Measurements from ENCODE around the gene AUTS2.
"Not testable (repeated sequence)": the region's sequence is repeated elsewhere in the genome, so short reads cannot be mapped to it uniquely, and the experiment has no call there.

The AUTS2 gene

GRCh38 chr7:69768986-69769595 lies 170.8 kb downstream of the AUTS2 start:
- DNase-seq, result no peak

- no peak for DNase-seq
These were observed 171.6 kb downstream of the AUTS2 start for GRCh38 chr7:69769826-69770225.

DNA sequence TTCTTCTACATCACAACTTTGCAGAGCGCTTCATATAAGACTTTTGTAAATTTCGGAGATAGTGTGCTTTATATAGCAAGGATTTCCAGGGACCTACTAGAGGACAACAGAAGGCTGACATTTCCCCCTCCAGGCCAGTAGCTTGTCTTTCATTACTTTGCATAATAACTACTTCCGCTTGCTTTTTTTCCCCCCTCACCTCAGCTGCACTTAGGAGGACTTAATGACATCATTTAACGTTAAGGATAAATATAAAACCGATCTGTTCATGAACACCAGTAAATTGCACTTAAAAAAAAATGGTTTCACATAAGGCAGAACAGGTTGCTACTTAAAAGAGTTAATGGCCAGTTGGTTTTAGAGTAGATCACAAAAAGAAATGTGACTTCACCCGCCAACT lies 172.3 kb downstream of the AUTS2 start:
- DNase-seq, result no peak

GRCh38 chr7:69772718-69773436 lies 174.6 kb downstream of the AUTS2 start:
- no peak for DNase-seq

DNA sequence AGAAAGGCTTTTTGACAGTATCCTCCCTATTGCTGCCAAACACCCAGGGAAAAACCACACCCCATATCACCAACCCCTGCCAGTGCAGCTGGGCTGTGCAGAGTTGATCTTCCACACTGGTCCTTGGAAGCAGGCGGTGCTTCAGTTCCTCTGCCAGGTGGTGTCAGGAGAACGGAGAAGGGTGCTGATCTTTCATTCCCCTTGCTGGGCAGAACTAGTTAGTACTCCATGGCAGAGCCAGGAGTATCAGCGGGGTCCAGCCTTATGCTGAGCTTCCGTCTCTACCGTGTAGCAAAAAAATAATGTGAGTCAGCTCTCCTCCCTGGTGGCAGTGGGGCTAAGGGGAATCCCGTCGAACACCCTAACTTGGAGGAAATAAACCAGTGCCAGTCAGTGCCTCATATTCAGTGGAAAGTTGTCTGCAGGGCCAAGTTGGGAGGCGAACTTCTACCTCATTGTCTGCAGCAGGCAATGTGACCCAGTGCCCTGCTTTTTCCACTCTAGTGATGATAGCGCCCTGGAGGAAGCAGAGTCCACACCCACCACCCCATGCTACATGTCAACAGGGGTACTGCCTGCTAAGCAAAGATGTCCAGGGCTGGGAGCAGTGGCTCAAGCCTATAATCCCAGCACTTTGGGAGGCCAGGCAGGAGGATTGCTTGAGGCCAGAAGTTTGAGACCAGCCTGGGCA lies 175.4 kb downstream of the AUTS2 start:
- no peak for DNase-seq

GRCh38 chr7:69775231-69775771 lies 177.0 kb downstream of the AUTS2 start:
- no peak for DNase-seq

DNA sequence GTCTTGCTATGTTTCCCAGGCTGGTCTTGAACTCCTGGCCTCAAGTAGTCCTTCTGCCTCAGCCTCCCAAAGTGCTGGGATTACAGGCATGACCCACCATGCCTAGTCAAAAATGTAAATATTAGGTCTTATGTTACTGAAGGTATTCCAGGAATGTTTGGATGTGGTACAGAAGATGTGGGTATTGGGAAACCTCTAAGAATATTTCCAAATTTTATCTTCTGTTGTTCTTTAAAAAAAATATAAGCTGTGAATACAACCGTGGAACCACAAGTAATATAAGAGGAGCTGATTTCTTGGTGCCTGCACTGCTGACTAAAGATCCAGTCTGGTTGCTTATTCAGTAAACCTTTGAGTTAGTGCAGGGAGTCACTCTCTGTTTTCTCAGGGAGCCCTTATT lies 178.3 kb downstream of the AUTS2 start:
- DNase-seq, result no peak

DNA sequence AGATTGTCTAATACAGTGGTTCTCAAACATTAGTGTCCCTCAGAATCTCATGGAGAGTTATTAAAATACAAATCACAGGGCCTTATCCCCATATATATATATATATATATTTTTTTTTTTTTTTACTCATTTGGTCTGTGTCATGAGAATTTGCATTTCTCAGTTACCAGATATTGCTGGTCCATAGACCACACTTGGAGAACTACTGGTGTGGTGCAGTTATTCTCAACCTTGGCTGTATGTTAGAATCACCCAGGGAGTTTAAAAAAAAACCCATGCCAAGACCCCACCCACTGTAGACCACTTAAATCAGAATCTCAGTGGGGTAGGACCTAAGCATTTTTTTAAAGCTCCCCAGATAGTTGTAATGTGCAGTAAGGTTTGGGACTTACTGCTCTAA lies 179.9 kb downstream of the AUTS2 start:
- no peak for DNase-seq

- no peak for DNase-seq
These were observed 182.1 kb downstream of the AUTS2 start for GRCh38 chr7:69780379-69780778.

GRCh38 chr7:69781412-69781846 lies 183.2 kb downstream of the AUTS2 start:
- no peak for DNase-seq

- DNase-seq, result no peak
These were observed 184.8 kb downstream of the AUTS2 start for GRCh38 chr7:69782917-69783684.

DNA sequence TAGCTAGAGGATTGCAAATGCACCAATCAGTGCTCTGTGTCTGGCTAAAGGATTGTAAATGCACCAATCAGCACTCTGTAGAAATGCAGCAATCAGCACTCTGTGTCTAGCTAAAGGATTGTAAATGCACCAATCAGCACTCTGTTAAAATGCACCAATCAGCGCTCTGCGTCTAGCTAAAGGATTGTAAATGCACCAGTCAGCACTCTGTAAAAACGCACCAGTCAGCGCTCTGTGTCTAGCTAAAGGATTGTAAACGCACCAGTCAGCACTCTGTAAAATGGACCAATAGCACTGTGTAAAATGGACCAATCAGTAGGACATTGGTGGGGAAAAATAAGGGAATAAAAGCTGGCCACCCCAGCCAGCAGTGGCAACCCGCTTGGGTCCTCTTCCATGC lies 187.9 kb downstream of the AUTS2 start:
- DNase-seq, result not testable (repeated sequence)

- DNase-seq, result no peak
These were observed 188.6 kb downstream of the AUTS2 start for GRCh38 chr7:69786730-69787395.

- DNase-seq, result no peak
These were observed 189.6 kb downstream of the AUTS2 start for GRCh38 chr7:69787736-69788431.

DNA sequence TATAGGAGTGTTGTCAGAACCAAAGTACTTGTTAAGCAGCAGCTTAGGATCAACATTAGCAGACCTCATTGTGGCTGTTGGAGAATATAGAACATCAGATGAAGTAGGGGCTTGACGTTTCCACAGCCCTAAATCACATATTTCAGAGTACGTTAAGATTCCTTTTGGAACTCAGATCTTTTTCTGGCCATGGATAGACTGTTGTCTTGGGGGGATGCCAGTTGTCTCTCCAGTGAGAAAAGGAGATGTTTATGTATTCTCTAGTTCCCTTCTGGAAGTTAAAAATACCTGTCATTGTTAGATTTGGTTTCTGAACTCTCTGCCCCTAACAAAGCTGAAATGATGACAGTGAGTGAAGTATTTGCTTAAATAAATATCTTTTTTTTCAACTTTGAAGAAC lies 191.3 kb downstream of the AUTS2 start:
- DNase-seq, result no peak

DNA sequence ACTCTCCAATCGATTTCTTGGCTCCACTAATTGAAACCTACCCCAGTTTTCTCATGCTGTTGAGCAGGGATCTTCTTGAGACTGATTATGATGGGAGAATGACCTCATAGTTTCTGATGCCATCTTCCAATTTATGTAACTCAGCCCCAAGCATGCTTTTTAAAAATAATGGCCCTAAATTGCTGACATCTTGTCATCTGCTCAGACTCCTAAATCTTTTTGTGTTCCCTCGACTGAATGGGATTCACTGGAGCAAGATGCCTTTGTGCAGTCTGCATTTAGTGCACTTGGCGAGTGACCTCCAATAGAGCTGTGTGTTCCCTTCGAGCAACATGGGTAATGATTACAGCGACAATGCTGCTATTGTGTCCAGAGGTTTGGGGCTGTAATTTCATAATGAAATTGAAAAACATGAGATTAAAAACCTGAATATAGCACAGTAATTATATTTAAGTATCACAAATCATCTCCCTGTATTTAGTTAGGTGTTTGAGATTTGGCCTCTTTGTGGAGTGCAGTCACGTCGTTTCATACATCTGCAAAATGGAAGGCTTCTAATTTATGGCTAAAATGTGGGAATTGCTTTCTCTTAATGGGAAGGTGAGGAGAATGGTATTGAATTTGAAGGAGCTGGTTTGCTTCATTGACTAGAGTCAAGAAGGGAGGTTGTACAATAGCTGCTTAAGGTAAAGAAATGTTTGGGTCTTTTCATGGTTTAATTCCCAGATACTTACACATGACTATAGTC lies 192.9 kb downstream of the AUTS2 start:
- no peak for DNase-seq

- no peak for DNase-seq
These were observed 193.5 kb downstream of the AUTS2 start for GRCh38 chr7:69791739-69792138.

DNA sequence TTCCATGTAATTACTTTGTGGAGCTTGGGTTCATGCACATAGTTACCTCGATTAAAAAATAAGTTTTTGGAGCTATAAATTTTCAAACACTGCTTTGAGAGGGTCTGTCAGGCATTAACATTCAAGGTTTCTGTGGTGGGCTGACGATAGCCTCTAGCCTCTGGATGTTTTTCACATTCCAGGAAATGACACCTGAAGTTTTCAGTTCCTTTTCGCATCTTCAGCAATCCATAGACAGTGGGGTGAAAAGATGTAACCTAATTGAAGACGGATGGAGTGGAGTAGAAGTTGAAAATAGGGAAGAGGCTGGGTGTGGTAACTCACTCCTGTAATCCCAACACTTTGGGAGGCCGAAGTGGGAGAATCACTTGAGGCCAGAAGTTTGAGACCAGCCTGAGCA lies 197.7 kb downstream of the AUTS2 start:
- no peak for DNase-seq

GRCh38 chr7:69796416-69796815 lies 198.1 kb downstream of the AUTS2 start:
- no peak for DNase-seq

DNA sequence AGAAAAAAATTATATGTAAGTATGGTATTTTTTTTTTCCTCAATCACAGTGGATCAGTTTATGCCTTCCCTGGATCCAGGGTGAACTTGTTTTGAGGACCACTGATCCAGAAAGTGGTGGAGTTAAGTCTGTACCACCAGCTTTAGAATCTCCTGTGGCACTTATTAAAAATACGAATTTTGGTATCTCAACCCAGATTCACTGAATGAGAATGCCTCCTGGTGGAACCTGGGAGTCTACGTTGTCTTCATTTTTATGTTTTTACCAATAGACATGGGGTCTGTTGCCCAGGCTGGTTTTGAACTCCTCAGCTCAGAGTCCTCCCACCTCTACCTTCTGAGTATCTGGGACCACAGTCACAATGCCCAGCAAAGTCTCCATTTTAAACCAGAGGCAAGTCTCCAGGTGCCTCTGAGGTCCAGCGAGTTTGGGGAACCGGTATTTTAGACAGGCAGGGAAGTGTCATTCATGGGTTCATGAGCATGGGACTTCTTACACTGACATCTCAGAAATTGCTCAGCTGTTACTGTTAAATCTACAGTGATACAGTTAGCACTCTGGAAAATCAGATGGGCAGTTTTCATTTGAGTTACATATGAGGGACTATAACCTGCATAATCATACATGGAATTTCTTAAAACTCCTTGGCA lies 200.9 kb downstream of the AUTS2 start:
- DNase-seq, result no peak

DNA sequence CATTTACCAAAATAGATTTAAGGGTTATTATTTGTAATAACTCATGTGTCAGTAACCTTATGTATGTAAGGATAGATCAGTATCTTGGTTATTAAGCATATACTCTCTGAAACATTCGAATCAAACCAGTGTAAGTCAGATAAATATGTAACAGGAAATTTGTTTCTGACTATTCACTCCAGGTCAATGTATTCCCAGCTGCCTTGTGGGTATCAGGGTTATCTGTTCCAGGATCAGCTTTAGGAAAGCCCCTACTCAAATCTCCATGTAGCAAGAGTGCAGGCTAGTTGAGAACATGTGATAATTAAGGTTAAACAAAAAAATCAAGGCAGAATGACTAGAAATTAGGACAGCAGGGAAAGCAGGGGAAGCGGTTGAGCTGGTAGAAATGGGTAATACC lies 201.7 kb downstream of the AUTS2 start:
- DNase-seq, result no peak

Data from NK-92 treated with Interleukin-12 subunit alpha and Interleukin-12 subunit beta, amount 100 ng/mL, for 24 hours (cell line).